WTC11 (cell line): ENCODE results near the gene ATL2.

Source experiments
- ARID4B ChIP-seq: sonication (generic); formaldehyde crosslinking; IDR thresholded peaks from 2 replicates; pipeline ENCODE4 v1.8.0; 2023; ENCODE audit warnings: missing genetic modification reagents, mild to moderate bottlenecking, borderline replicate concordance
- ATF2 ChIP-seq: sonication (generic); formaldehyde crosslinking; IDR thresholded peaks from 2 replicates; pipeline ENCODE4 v1.8.1; 2022; ENCODE audit warnings: low read depth, missing genetic modification reagents, borderline replicate concordance
- CTCF ChIP-seq: fragments of 200-600 bp; IDR thresholded peaks from 2 replicates; pipeline ENCODE4 v1.8.0; 2022; ENCODE audit warnings: antibody characterized with exemption
- E2F4 ChIP-seq: sonication (generic); formaldehyde crosslinking; IDR thresholded peaks from 2 replicates; pipeline ENCODE4 v1.8.1; 2022; ENCODE audit warnings: low read depth, mild to moderate bottlenecking, moderate library complexity, missing genetic modification reagents, borderline replicate concordance
- MAX ChIP-seq: sonication (generic); formaldehyde crosslinking; IDR thresholded peaks from 2 replicates; pipeline ENCODE4 v1.8.0; 2022; ENCODE audit warnings: mild to moderate bottlenecking, missing genetic modification reagents
- NFYB ChIP-seq: sonication (generic); formaldehyde crosslinking; conservative IDR thresholded peaks from 2 replicates; pipeline ENCODE4 v1.8.0; 2022; ENCODE audit warnings: low read depth, missing genetic modification reagents
- TEAD4 ChIP-seq: sonication (generic); formaldehyde crosslinking; IDR thresholded peaks from 2 replicates; pipeline ENCODE4 v1.8.0; 2022; ENCODE audit warnings: mild to moderate bottlenecking, missing genetic modification reagents

GRCh38 chr2:38248707-38249106 lies 128.4 kb downstream of the ATL2 start:
- TF ChIP-seq MAX (CRISPR knock-in tag) (no peak), ARID4B (CRISPR knock-in tag) (no peak), CTCF (no peak), TEAD4 (CRISPR knock-in tag) (no peak), ATF2 (CRISPR knock-in tag) (no peak), NFYB (CRISPR knock-in tag) (no peak), E2F4 (no peak)
